T-helper 2 cell treated with Interferon-gamma antibody and Interleukin-4, amounts not matched to agents 5 μg/mL and 100 μg/mL, for 36 hours (primary cell): Measurements from ENCODE around the gene SMIM22.

Experiments
- DNase-seq: peaks from one replicate; pipeline ENCODE4 v3.0.0; 2021; ENCODE audit warnings: low spot score
- H3K27ac Mint-ChIP-seq: one replicate; pipeline ENCODE4 v1.8.0; 2021; ENCODE audit warnings: mild to moderate bottlenecking, mixed read lengths
- H3K27me3 Mint-ChIP-seq: one replicate; pipeline ENCODE4 v1.8.0; 2021; ENCODE audit warnings: low read depth, mixed read lengths
- H3K36me3 Mint-ChIP-seq: one replicate; pipeline ENCODE4 v1.8.0; 2021; ENCODE audit warnings: low read depth, mixed read lengths
- H3K4me1 Mint-ChIP-seq: one replicate; pipeline ENCODE4 v1.8.0; 2021; ENCODE audit warnings: low read depth, mixed read lengths
- H3K4me3 Mint-ChIP-seq: one replicate; pipeline ENCODE4 v1.8.0; 2022; ENCODE audit warnings: mild to moderate bottlenecking, moderate library complexity, mixed read lengths
- H3K9me3 Mint-ChIP-seq: one replicate; pipeline ENCODE4 v1.8.0; 2021; ENCODE audit warnings: mixed read lengths

Gene SMIM22

GRCh38 chr16:4795181-4795827, at the start of gene SMIM22:
SMIM22 (plus strand) TSS chr16:4795369; CDS start chr16:4795735, 366 bp downstream.
- no peak for DNase-seq
- no peak within 1 kb of the TSS for H3K27ac Mint-ChIP-seq
- no peaks in the 10 kb centered on the region for H3K36me3 Mint-ChIP-seq
- no peak within 1 kb of the TSS for H3K4me3 Mint-ChIP-seq
- no peaks in the 10 kb centered on the region for H3K27me3 Mint-ChIP-seq
- H3K4me1 Mint-ChIP-seq = peaks cover 4% of the 10 kb centered on the region
- H3K9me3 Mint-ChIP-seq = no peaks in the 10 kb centered on the region

GRCh38 chr16:4746215-4746614, 49.0 kb upstream of the SMIM22 start:
- H3K4me1 Mint-ChIP-seq = peaks cover 11% of the 10 kb centered on the region
- no peak for DNase-seq
- H3K27ac Mint-ChIP-seq = no peak overlapping the region
- H3K27me3 Mint-ChIP-seq = no peaks in the 10 kb centered on the region
- H3K4me3 Mint-ChIP-seq = no peak overlapping the region
- H3K9me3 Mint-ChIP-seq = no peaks in the 10 kb centered on the region
- H3K36me3 Mint-ChIP-seq = no peaks in the 10 kb centered on the region

- no peaks in the 10 kb centered on the region for H3K27me3 Mint-ChIP-seq
- no peak overlapping the region for H3K4me3 Mint-ChIP-seq
- no peak overlapping the region for H3K27ac Mint-ChIP-seq
- no peaks in the 10 kb centered on the region for H3K9me3 Mint-ChIP-seq
- peaks cover 11% of the 10 kb centered on the region for H3K4me1 Mint-ChIP-seq
- peaks cover 2% of the 10 kb centered on the region for H3K36me3 Mint-ChIP-seq
- DNase-seq = no peak
Observed at GRCh38 chr16:4746991-4747574, 48.1 kb upstream of the SMIM22 start.

GRCh38 chr16:4747906-4748681, 47.1 kb upstream of the SMIM22 start:
- H3K9me3 Mint-ChIP-seq = no peaks in the 10 kb centered on the region
- no peak for DNase-seq
- H3K36me3 Mint-ChIP-seq = peaks cover 3% of the 10 kb centered on the region
- H3K27me3 Mint-ChIP-seq = no peaks in the 10 kb centered on the region
- peak overlapping the region; percentile 60 for H3K27ac Mint-ChIP-seq
- peak overlapping the region; percentile 15 for H3K4me3 Mint-ChIP-seq
- H3K4me1 Mint-ChIP-seq = peaks cover 11% of the 10 kb centered on the region

- Mint-ChIP-seq H3K9me3 (no peaks in the 10 kb centered on the region), H3K27ac (peak overlapping the region; percentile 15), H3K4me3 (no peak overlapping the region), H3K36me3 (peaks cover 6% of the 10 kb centered on the region), H3K4me1 (peaks cover 7% of the 10 kb centered on the region), H3K27me3 (no peaks in the 10 kb centered on the region)
- no peak for DNase-seq
Observed at GRCh38 chr16:4748682-4749411, 46.3 kb upstream of the SMIM22 start.

- Mint-ChIP-seq H3K4me3 (no peak overlapping the region), H3K9me3 (no peaks in the 10 kb centered on the region), H3K27ac (no peak overlapping the region), H3K27me3 (no peaks in the 10 kb centered on the region), H3K36me3 (peaks cover 10% of the 10 kb centered on the region), H3K4me1 (peaks cover 7% of the 10 kb centered on the region)
- DNase-seq = no peak
Observed at GRCh38 chr16:4749700-4750257, 45.4 kb upstream of the SMIM22 start.

GRCh38 chr16:4750896-4751295, 44.3 kb upstream of the SMIM22 start:
- no peaks in the 10 kb centered on the region for H3K27me3 Mint-ChIP-seq
- peaks cover 19% of the 10 kb centered on the region for H3K36me3 Mint-ChIP-seq
- no peak for DNase-seq
- no peak overlapping the region for H3K27ac Mint-ChIP-seq
- no peak overlapping the region for H3K4me3 Mint-ChIP-seq
- H3K9me3 Mint-ChIP-seq = peaks cover 4% of the 10 kb centered on the region
- peaks cover 7% of the 10 kb centered on the region for H3K4me1 Mint-ChIP-seq

- no peak for DNase-seq
- H3K9me3 Mint-ChIP-seq = peaks cover 4% of the 10 kb centered on the region
- no peaks in the 10 kb centered on the region for H3K27me3 Mint-ChIP-seq
- peaks cover 6% of the 10 kb centered on the region for H3K4me1 Mint-ChIP-seq
- H3K27ac Mint-ChIP-seq = no peak overlapping the region
- H3K36me3 Mint-ChIP-seq = peaks cover 25% of the 10 kb centered on the region
- no peak overlapping the region for H3K4me3 Mint-ChIP-seq
Observed at GRCh38 chr16:4752351-4753100, 42.6 kb upstream of the SMIM22 start.

- Mint-ChIP-seq H3K27me3 (no peaks in the 10 kb centered on the region), H3K9me3 (peaks cover 4% of the 10 kb centered on the region), H3K36me3 (peaks cover 27% of the 10 kb centered on the region), H3K4me3 (no peak overlapping the region), H3K4me1 (no peaks in the 10 kb centered on the region), H3K27ac (no peak overlapping the region)
- DNase-seq = no peak
Observed at GRCh38 chr16:4753227-4753626, 41.9 kb upstream of the SMIM22 start.

GRCh38 chr16:4754865-4755264, 40.3 kb upstream of the SMIM22 start:
- Mint-ChIP-seq H3K9me3 (peaks cover 4% of the 10 kb centered on the region), H3K4me1 (no peaks in the 10 kb centered on the region), H3K27ac (no peak overlapping the region), H3K36me3 (peaks cover 39% of the 10 kb centered on the region), H3K27me3 (no peaks in the 10 kb centered on the region), H3K4me3 (no peak overlapping the region)
- no peak for DNase-seq

- Mint-ChIP-seq H3K27ac (no peak overlapping the region), H3K4me1 (no peaks in the 10 kb centered on the region), H3K4me3 (no peak overlapping the region), H3K9me3 (peaks cover 4% of the 10 kb centered on the region), H3K27me3 (no peaks in the 10 kb centered on the region), H3K36me3 (peaks cover 45% of the 10 kb centered on the region)
- DNase-seq = no peak
Observed at GRCh38 chr16:4755687-4756086, 39.5 kb upstream of the SMIM22 start.

GRCh38 chr16:4760221-4760910, 34.8 kb upstream of the SMIM22 start:
- no peak overlapping the region for H3K27ac Mint-ChIP-seq
- no peak for DNase-seq
- H3K36me3 Mint-ChIP-seq = peaks cover 47% of the 10 kb centered on the region
- no peaks in the 10 kb centered on the region for H3K4me1 Mint-ChIP-seq
- no peak overlapping the region for H3K4me3 Mint-ChIP-seq
- peaks cover 4% of the 10 kb centered on the region for H3K9me3 Mint-ChIP-seq
- no peaks in the 10 kb centered on the region for H3K27me3 Mint-ChIP-seq

- no peak for DNase-seq
- H3K9me3 Mint-ChIP-seq = no peaks in the 10 kb centered on the region
- H3K36me3 Mint-ChIP-seq = peaks cover 36% of the 10 kb centered on the region
- H3K27me3 Mint-ChIP-seq = no peaks in the 10 kb centered on the region
- no peak overlapping the region for H3K27ac Mint-ChIP-seq
- H3K4me1 Mint-ChIP-seq = peaks cover 9% of the 10 kb centered on the region
- H3K4me3 Mint-ChIP-seq = no peak overlapping the region
Observed at GRCh38 chr16:4762205-4762604, 33.0 kb upstream of the SMIM22 start.
